A673 (cell line): ENCODE results near the gene CAMKK2. TPM values are rescaled to one million over a fixed set of nuclear protein-coding genes. Genes with fewer than 3 reads are reported as not detected.

Source experiments
- BruUV-seq: library from RNA; stranded (reverse); fragments of 400-500 nt; replicated peaks from 2 replicates; lab custom pipeline; 2021; lab: Mats Ljungman, UMichigan
- CTCF ChIA-PET: fragments of 300-600 bp; sonication (Branson Sonifier 250); formaldehyde crosslinking; loops from one replicate; lab custom pipeline; 2022; ENCODE audit warnings: antibody characterized with exemption; lab: Charles Lee
- POLR2A ChIA-PET: fragments of 300-600 bp; sonication (Branson Sonifier 250); formaldehyde crosslinking; loops from one replicate; lab custom pipeline; 2022; ENCODE audit warnings: antibody characterized with exemption; ENCODE audit not compliant: low non-redundant PET; lab: Charles Lee
- DNase-seq: peaks from one replicate; pipeline ENCODE4 v3.0.0-alpha.2; 2015; ENCODE audit warnings: low spot score
- H3K27ac ChIP-seq: fragments of 200-600 bp; sonication (generic); 2 replicates; pipeline ENCODE4 v1.5.1; 2016; ENCODE audit warnings: mixed run types, low read depth, mild to moderate bottlenecking, mixed read lengths, antibody characterized with exemption, low read length; ENCODE audit not compliant: poor library complexity, severe bottlenecking
- H3K27me3 ChIP-seq: fragments of 200-600 bp; sonication (generic); replicated peaks from 2 replicates; pipeline ENCODE4 v1.6.1; 2017; ENCODE audit warnings: mixed run types, low read depth, mild to moderate bottlenecking, mixed read lengths, antibody characterized with exemption, low read length; ENCODE audit not compliant: insufficient read depth, poor library complexity
- H3K36me3 ChIP-seq: fragments of 200-600 bp; sonication (generic); 2 replicates; pipeline ENCODE4 v1.6.1; 2016; ENCODE audit warnings: mixed run types, mild to moderate bottlenecking, mixed read lengths, antibody characterized with exemption, low read length; ENCODE audit not compliant: insufficient read depth, poor library complexity, severe bottlenecking
- H3K4me1 ChIP-seq: fragments of 200-600 bp; sonication (generic); 2 replicates; pipeline ENCODE4 v1.6.1; 2017; ENCODE audit warnings: mixed run types, mild to moderate bottlenecking, mixed read lengths, antibody characterized with exemption, low read length; ENCODE audit not compliant: insufficient read depth, poor library complexity, severe bottlenecking
- H3K4me3 ChIP-seq: fragments of 200-600 bp; sonication (generic); 2 replicates; pipeline ENCODE4 v1.5.1; 2016; ENCODE audit warnings: low read depth, mixed run types, mild to moderate bottlenecking, mixed read lengths, low read length; ENCODE audit not compliant: poor library complexity, severe bottlenecking
- H3K9me3 ChIP-seq: fragments of 200-600 bp; sonication (generic); 2 replicates; pipeline ENCODE4 v1.6.1; 2016; ENCODE audit warnings: mixed run types, low read depth, mild to moderate bottlenecking, mixed read lengths, antibody characterized with exemption, low read length; ENCODE audit not compliant: poor library complexity, severe bottlenecking
- EZH2 ChIP-seq: fragments of 200-600 bp; sonication (generic); IDR thresholded peaks from 2 replicates; pipeline ENCODE4 v1.6.1; 2017; ENCODE audit warnings: borderline replicate concordance, low read depth, mild to moderate bottlenecking, mixed read lengths, antibody characterized with exemption, low read length; ENCODE audit not compliant: poor library complexity, severe bottlenecking
- intact Hi-C: fragments of 100-400 bp; cut with micrococcal nuclease; formaldehyde crosslinking; loops from one replicate; pipeline ENCODE4 v1.10.0; 2022; ENCODE audit not compliant: unreplicated experiment
- total RNA-seq: library from RNA; stranded (reverse); gene quantifications from 2 replicates; pipeline ENCODE4 v1.2.3, GENCODE V29; 2021
- TF ChIP-seq, protein P1 (sequence below): fragments of 300-800, 200-600 bp; sonication (generic); conservative IDR thresholded peaks from 2 replicates; pipeline ENCODE4 v1.5.1; 2017; ENCODE audit warnings: low read depth, mild to moderate bottlenecking, antibody characterized with exemption, low read length, moderate library complexity, mixed read lengths

Gene CAMKK2
- total RNA-seq, 1 experiment from 2014 or later, result 33.0 TPM

DNA sequence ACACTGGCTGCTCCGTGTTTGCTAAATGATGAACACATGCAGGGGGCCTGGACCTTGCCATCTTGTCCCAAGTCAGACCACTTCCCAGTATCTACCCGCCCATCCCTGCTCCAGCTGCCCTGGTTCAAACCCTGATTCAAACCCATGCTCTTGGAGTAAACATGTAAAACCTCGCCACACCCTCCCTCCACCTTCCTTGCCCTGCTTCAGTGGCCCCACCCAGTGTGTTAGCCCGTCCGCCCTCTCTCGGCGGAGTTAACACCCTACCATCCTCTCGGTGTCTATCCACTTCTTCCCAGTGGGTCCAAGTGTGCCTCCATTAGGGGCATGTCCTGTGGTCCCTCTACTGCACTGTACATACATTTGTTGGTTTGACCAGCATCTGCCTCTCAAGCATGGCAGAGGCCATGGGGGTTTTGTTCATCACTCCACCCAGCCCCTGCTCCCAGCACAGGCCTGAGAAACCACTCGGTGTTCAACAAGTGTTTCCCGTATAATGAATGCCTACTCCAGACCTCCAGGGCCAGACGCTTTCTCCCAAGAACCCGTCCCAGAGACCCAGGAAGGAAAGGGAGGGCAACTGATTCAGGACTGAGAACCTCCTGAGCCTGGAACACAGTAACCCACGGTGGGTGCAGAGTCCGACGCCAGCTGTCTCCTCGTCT, 49.5 kb downstream of the CAMKK2 start:
- H3K9me3 ChIP-seq, result no peaks in the 10 kb centered on the region
- TF ChIP-seq, protein P1, sequence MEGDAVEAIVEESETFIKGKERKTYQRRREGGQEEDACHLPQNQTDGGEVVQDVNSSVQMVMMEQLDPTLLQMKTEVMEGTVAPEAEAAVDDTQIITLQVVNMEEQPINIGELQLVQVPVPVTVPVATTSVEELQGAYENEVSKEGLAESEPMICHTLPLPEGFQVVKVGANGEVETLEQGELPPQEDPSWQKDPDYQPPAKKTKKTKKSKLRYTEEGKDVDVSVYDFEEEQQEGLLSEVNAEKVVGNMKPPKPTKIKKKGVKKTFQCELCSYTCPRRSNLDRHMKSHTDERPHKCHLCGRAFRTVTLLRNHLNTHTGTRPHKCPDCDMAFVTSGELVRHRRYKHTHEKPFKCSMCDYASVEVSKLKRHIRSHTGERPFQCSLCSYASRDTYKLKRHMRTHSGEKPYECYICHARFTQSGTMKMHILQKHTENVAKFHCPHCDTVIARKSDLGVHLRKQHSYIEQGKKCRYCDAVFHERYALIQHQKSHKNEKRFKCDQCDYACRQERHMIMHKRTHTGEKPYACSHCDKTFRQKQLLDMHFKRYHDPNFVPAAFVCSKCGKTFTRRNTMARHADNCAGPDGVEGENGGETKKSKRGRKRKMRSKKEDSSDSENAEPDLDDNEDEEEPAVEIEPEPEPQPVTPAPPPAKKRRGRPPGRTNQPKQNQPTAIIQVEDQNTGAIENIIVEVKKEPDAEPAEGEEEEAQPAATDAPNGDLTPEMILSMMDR, result no peak
- TF ChIP-seq EZH2, result no peak
- CTCF ChIA-PET, result no interaction called here
- H3K36me3 ChIP-seq, result peaks cover 10% of the 10 kb centered on the region
- no peak overlapping the region for H3K4me3 ChIP-seq
- H3K27me3 ChIP-seq, result no peaks in the 10 kb centered on the region
- intact Hi-C loops, result no loop called here
- no peaks in the 10 kb centered on the region for H3K4me1 ChIP-seq
- no peak for DNase-seq
- BruUV-seq, result no TSS peak
- no peak overlapping the region for H3K27ac ChIP-seq
- POLR2A ChIA-PET, result no interaction called here

DNA sequence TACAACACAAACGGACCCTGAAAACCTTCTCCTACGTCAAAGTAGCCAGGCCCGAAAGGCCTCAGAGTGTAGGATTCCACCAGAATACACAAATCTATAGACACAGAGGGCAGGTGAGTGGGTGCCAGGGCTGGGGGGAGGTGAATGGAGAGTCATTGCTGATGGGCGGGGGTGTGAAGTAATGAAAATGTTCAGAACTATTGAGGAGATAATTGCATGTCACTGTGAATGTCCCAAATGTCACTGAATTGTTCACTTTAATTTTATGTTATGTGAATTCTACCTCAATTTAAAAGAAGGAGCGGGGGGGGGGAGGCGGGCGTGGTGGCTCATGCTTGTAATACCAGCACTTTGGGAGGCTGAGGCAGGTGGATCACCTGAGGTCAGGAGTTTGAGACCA, 50.6 kb downstream of the CAMKK2 start:
- intact Hi-C loops, result no loop called here
- BruUV-seq, result no TSS peak
- Histone ChIP-seq H3K36me3 (peaks cover 10% of the 10 kb centered on the region), H3K4me1 (no peaks in the 10 kb centered on the region), H3K4me3 (no peak overlapping the region), H3K27me3 (no peaks in the 10 kb centered on the region), H3K9me3 (no peaks in the 10 kb centered on the region), H3K27ac (no peak overlapping the region)
- CTCF ChIA-PET, result no interaction called here
- TF ChIP-seq, protein P1, result no peak
- no peak for TF ChIP-seq EZH2
- POLR2A ChIA-PET, result no interaction called here
- DNase-seq, result no peak

- no peak for DNase-seq
- intact Hi-C loops, result no loop called here
Observed at GRCh38 chr12:121245031-121245430, 51.5 kb downstream of the CAMKK2 start.

More at GRCh38 chr12:121245031-121245430, 51.5 kb downstream of the CAMKK2 start:
- Histone ChIP-seq H3K9me3 (no peaks in the 10 kb centered on the region), H3K4me1 (no peaks in the 10 kb centered on the region), H3K36me3 (peaks cover 6% of the 10 kb centered on the region), H3K27me3 (no peaks in the 10 kb centered on the region), H3K4me3 (no peak overlapping the region), H3K27ac (no peak overlapping the region)
- POLR2A ChIA-PET, result no interaction called here
- CTCF ChIA-PET, result no interaction called here
- TF ChIP-seq, protein P1, result no peak
- TF ChIP-seq EZH2, result no peak
- no TSS peak for BruUV-seq
